NCI-H510A (cell line): ENCODE results near the gene PRKCQ.
"Not testable (repeated sequence)": the region's sequence is repeated elsewhere in the genome, so short reads cannot be mapped to it uniquely, and the experiment has no call there.

Experiments used
- DNase-seq: peaks from one replicate; lab custom pipeline; 2025; lab: John Stamatoyannopoulos, UW

The PRKCQ gene

DNA sequence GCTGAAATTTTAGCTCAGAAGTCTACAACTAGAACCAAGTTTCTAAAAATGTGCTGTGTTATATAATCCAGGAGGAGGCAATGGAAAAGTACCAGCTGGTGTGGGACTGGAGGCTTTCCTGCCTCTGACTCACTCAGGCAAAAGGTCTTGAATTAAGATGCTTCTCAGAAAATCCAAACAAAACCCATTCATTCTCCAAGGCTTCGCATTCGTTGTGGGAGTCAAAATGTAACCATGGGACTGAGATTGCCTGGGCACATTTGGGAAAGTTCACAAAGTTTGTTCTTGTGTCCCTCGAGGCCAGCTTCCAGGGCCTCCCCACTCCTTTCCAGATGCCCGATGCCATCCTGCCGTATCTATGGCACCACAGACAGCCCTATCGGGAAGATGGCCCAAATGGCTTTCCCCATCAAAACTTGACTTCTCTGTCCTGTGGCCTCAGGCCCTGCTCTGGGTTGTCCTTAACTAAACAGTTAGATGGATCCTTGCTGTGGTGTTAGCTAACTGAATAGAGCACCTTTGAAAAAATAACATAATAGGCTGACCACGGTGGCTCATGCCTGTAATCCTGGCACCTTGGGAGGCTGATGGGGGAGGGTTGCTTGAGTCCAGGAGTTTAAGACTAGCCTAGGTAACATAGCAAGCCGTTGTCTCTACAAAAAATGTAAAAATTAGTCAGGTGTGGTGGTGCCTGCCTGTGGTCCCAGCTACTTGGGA, 196.8 kb downstream of the PRKCQ start:
- no peak for DNase-seq

- no peak for DNase-seq
Observed at GRCh38 chr10:6382081-6382480, 198.0 kb downstream of the PRKCQ start.

- not testable (repeated sequence) for DNase-seq
Observed at GRCh38 chr10:6380478-6380877, 199.6 kb downstream of the PRKCQ start.

DNA sequence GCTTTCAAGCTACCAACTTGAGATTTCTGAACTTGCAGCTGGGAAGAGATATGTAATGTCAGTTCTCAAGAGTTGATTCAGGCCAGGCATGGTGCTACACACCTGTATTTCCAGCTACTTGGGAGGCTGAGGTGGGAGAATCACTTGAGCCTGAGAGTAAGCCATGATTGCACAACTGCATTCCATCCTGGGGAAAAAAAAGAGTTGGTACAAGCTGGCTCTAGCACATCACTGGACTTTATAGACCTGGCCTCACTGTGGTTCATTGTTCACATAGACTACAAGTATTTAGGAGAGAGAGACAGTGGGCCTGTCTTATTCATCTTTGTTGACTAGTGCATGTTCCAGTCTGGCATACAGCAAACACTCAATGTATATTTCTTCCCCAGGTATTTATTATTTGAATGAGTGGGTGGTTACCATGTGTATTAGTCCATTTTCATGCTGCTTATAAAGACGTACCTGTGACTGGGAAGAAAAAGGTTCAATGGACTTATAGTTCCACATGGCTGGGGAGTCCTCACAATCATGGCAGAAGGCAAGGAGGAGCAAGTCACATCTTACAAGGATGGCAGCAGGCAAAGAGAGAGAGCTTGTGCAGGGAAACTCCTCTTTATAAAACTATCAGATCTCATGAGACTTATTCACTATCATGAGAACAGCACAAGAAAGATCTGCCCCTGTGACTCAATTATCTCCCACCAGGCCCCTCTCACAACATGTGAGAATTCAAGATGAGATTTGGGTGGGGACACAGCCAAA, 200.9 kb downstream of the PRKCQ start:
- DNase-seq: no peak
